HepG2 (cell line): ENCODE results near the gene BLOC1S4. TPM values are rescaled to one million over a fixed set of nuclear protein-coding genes. Genes with fewer than 3 reads are reported as not detected.

Experiments used
- CBX2 ChIP-seq, 2 experiments: fragments of 200-600 bp in 1 of 2; sonication (generic); formaldehyde crosslinking in 1 of 2; IDR thresholded peaks; 2 replicates each; pipeline versions ENCODE4 v1.7.0 to v1.8.1; 2018 to 2022; ENCODE audit warnings: low read depth in 2 of 2, low read length in 1 of 2, mild to moderate bottlenecking in 1 of 2, missing genetic modification reagents in 1 of 2
- CEBPZ ChIP-seq: IDR thresholded peaks from 2 replicates; pipeline ENCODE4 v1.6.1; 2012; ENCODE audit warnings: low read length, improper control_type of control experiment
- MAZ ChIP-seq, 2 experiments: sonication (generic) in 1 of 2; formaldehyde crosslinking in 1 of 2; IDR thresholded peaks; 2 replicates each; pipeline versions ENCODE4 v1.5.0 to v1.6.1; 2012 to 2020; ENCODE audit warnings: low read depth in 2 of 2, mild to moderate bottlenecking in 2 of 2, borderline replicate concordance in 1 of 2, improper control_type of control experiment in 1 of 2, low read length in 1 of 2, missing genetic modification reagents in 1 of 2, moderate library complexity in 1 of 2
- PRMT3 ChIP-seq: sonication (generic); formaldehyde crosslinking; IDR thresholded peaks from 2 replicates; pipeline ENCODE4 v1.8.1; 2022; ENCODE audit warnings: low read depth, mild to moderate bottlenecking, moderate library complexity, missing genetic modification reagents, borderline replicate concordance
- REPIN1 ChIP-seq: sonication (generic); formaldehyde crosslinking; IDR thresholded peaks from 2 replicates; pipeline ENCODE4 v1.8.0; 2022; ENCODE audit warnings: missing genetic modification reagents, low read depth, mild to moderate bottlenecking, borderline replicate concordance
- SMC3 ChIP-seq: IDR thresholded peaks from 2 replicates; pipeline ENCODE4 v1.6.1; 2011; ENCODE audit warnings: low read length, improper control_type of control experiment
- SPEN ChIP-seq: sonication (generic); formaldehyde crosslinking; IDR thresholded peaks from 2 replicates; pipeline ENCODE4 v1.5.1; 2020; ENCODE audit warnings: low read depth, mild to moderate bottlenecking, missing genetic modification reagents
- ZBTB39 ChIP-seq: sonication (generic); formaldehyde crosslinking; IDR thresholded peaks from 2 replicates; pipeline ENCODE4 v1.5.0; 2020; ENCODE audit warnings: missing genetic modification reagents
- ZNF136 ChIP-seq: sonication (generic); formaldehyde crosslinking; IDR thresholded peaks from 2 replicates; pipeline ENCODE4 v1.8.1; 2022; ENCODE audit warnings: low read depth, mild to moderate bottlenecking, moderate library complexity, missing genetic modification reagents
- ZNF317 ChIP-seq: sonication (generic); formaldehyde crosslinking; IDR thresholded peaks from 2 replicates; pipeline ENCODE4 v1.5.0; 2020; ENCODE audit warnings: mild to moderate bottlenecking, missing genetic modification reagents
- ZNF343 ChIP-seq: sonication (generic); formaldehyde crosslinking; IDR thresholded peaks from 2 replicates; pipeline ENCODE4 v1.4.0; 2020; ENCODE audit warnings: mild to moderate bottlenecking, missing genetic modification reagents
- ZNF546 ChIP-seq: sonication (generic); formaldehyde crosslinking; conservative IDR thresholded peaks from 2 replicates; pipeline ENCODE4 v1.8.1; 2023; ENCODE audit warnings: mild to moderate bottlenecking, missing genetic modification reagents
- ZNF569 ChIP-seq: sonication (generic); formaldehyde crosslinking; IDR thresholded peaks from 2 replicates; pipeline ENCODE4 v1.5.0; 2020; ENCODE audit warnings: mild to moderate bottlenecking, missing genetic modification reagents, moderate library complexity, borderline replicate concordance
- ZNF792 ChIP-seq: IDR thresholded peaks from 2 replicates; pipeline ENCODE4 v1.6.1; 2016
- polyA plus RNA-seq, 8 experiments: library from polyadenylated mRNA; depleted of rRNA in 3 of 8; stranded (reverse) in 7 of 8; unstranded in 1 of 8; fragments of >200 nt; fragmentation: Illumina TruSeq in 4 of 8; extraction: Trizol in 4 of 8; gene quantifications; 2 replicates each; pipeline versions ENCODE4 v1.2.1 to v1.2.3, GENCODE V29; 2011 to 2016; ENCODE audit warnings: low read depth in 4 of 8, missing spikeins in 1 of 8, mixed read lengths in 1 of 8; ENCODE audit not compliant: insufficient read depth in 1 of 8
- total RNA-seq, 5 experiments: library from RNA; depleted of rRNA; stranded (reverse); fragments of >200 nt; fragmentation: Illumina TruSeq; extraction: Trizol; gene quantifications; 2 replicates each; pipeline ENCODE4 v1.2.3, GENCODE V29; 2016; ENCODE audit warnings: low read depth in 1 of 5
- TF ChIP-seq, protein P1 (sequence below): sonication (generic); formaldehyde crosslinking; IDR thresholded peaks from 2 replicates; pipeline ENCODE4 v1.4.0; 2020; ENCODE audit warnings: missing genetic modification reagents, mild to moderate bottlenecking, borderline replicate concordance

BLOC1S4 gene
- total and polyA plus RNA-seq, 2 of the 13 experiments (the other 11 are each of a cell fraction or from before 2014, with no cell fraction given): 15.5 to 20.9 TPM

DNA sequence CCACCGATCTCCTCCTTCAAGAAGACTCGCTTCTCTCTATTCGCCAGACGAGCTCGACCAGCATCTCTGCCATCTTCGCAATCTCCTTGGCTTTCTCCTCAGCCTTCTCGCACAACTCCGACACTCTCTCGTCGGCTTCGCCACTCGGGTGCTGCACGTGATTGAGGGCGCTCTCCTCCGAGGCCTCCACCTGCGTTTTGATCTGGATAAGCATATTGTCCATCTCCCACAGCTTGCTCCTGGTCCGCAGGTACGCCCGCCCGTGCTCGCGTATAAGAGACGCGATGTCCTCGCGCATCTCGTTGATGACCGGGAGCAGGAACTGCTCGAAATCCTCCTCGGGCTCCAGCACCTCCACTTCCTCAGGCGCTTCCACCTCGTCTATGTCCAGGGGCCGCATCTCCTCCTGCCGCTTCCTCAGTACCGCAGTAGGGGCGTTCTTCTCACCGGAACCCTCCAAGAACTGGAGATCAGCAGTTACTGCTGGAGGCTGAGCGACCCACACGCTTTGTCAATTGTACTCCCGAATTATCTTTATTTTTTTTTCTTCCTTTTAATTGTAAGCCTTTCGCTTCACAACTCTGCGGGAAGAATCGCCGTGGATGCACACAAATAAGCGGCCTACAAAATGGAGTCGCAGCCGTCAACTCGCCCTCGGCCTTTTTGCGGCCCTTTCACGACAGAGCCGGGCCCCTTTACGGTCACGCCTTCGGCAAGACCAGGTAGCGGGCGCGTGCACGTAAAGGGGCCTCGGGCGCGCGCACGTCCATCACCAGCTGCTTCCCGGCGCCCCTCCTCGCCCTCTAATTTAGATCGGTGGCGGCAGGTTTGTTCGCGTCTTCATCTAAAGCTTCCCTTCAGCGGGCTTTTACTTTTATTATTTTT lies 6.5 kb upstream of the BLOC1S4 start, which contains the start of gene MRFAP1L1 (continued):
- no peak for TF ChIP-seq ZBTB39 (CRISPR knock-in tag)
- TF ChIP-seq, protein P1, sequence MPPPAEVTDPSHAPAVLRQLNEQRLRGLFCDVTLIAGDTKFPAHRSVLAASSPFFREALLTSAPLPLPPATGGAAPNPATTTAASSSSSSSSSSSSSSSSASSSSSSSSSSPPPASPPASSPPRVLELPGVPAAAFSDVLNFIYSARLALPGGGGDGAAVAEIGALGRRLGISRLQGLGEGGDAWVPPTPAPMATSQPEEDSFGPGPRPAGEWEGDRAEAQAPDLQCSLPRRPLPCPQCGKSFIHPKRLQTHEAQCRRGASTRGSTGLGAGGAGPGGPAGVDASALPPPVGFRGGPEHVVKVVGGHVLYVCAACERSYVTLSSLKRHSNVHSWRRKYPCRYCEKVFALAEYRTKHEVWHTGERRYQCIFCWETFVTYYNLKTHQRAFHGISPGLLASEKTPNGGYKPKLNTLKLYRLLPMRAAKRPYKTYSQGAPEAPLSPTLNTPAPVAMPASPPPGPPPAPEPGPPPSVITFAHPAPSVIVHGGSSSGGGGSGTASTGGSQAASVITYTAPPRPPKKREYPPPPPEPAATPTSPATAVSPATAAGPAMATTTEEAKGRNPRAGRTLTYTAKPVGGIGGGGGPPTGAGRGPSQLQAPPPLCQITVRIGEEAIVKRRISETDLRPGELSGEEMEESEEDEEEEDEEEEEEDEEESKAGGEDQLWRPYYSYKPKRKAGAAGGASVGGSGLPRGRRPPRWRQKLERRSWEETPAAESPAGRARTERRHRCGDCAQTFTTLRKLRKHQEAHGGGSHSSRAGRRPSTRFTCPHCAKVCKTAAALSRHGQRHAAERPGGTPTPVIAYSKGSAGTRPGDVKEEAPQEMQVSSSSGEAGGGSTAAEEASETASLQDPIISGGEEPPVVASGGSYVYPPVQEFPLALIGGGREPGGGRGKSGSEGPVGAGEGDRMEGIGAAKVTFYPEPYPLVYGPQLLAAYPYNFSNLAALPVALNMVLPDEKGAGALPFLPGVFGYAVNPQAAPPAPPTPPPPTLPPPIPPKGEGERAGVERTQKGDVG (CRISPR knock-in tag): no peak; the same call in 1 of the 2 replicates
- TF ChIP-seq REPIN1 (CRISPR knock-in tag): no peak; the same call in 1 of the 2 replicates
- no peak for TF ChIP-seq PRMT3 (CRISPR knock-in tag)
- TF ChIP-seq MAZ (IDR thresholded peaks at IDR 0.05; ENCODE audit: borderline replicate concordance, low read depth, low read length): peak; percentile 44; the same call in 1 of the 2 replicates
- no peak for TF ChIP-seq MAZ (CRISPR knock-in tag; IDR thresholded peaks at IDR 0.05; ENCODE audit: low read depth)
- no peak for TF ChIP-seq CEBPZ
- TF ChIP-seq ZNF317: 0 out of 2 replicates have a peak, but pooled peaks have one; percentile 59
- no peak for TF ChIP-seq CBX2 (IDR thresholded peaks at IDR 0.05; ENCODE audit: low read depth, low read length)
- no peak for TF ChIP-seq CBX2 (CRISPR knock-in tag; IDR thresholded peaks at IDR 0.05; ENCODE audit: low read depth)
- TF ChIP-seq ZNF792 (CRISPR knock-in tag): no peak; the same call in 1 of the 2 replicates
- no peak; the same call in 1 of the 2 replicates for TF ChIP-seq ZNF343 (CRISPR knock-in tag)
- TF ChIP-seq ZNF136 (CRISPR knock-in tag): no peak; the same call in 1 of the 2 replicates
- TF ChIP-seq SMC3: 0 out of 2 replicates have a peak, but pooled peaks have one; percentile 10
- no peak for TF ChIP-seq ZNF546
- peak; percentile 89 for TF ChIP-seq SPEN (CRISPR knock-in tag)
- no peak for TF ChIP-seq ZNF569 (CRISPR knock-in tag)
